Trophoblast cell (in vitro differentiated cells and primary cell): ENCODE measurements around the gene XKRX.

Experiments used
- DNase-seq, 2 donors: peaks; one replicate each; pipeline ENCODE4 v3.0.0-alpha.2; 2016
- H2AFZ ChIP-seq: 2 replicates; pipeline ENCODE4 v1.6.1; 2013; ENCODE audit warnings: low read length, moderate library complexity, mild to moderate bottlenecking; ENCODE audit not compliant: insufficient read depth, poor library complexity
- H2AK5ac ChIP-seq: 2 replicates; pipeline ENCODE4 v1.6.1; 2013; ENCODE audit warnings: mild to moderate bottlenecking, low read length
- H2BK120ac ChIP-seq: 2 replicates; pipeline ENCODE4 v1.6.1; 2013; ENCODE audit warnings: low read length, mild to moderate bottlenecking, moderate library complexity; ENCODE audit not compliant: insufficient read depth, poor library complexity
- H2BK12ac ChIP-seq: 2 replicates; pipeline ENCODE4 v1.6.1; 2013; ENCODE audit warnings: mild to moderate bottlenecking, low read length, moderate library complexity
- H2BK5ac ChIP-seq: 2 replicates; pipeline ENCODE4 v1.6.1; 2013; ENCODE audit warnings: low read length, low read depth, moderate library complexity, mild to moderate bottlenecking; ENCODE audit not compliant: poor library complexity
- H3K14ac ChIP-seq: 2 replicates; pipeline ENCODE4 v1.6.1; 2013; ENCODE audit warnings: mild to moderate bottlenecking, low read length
- H3K18ac ChIP-seq: 2 replicates; pipeline ENCODE4 v1.6.1; 2013; ENCODE audit warnings: mild to moderate bottlenecking, low read length
- H3K23ac ChIP-seq: 2 replicates; pipeline ENCODE4 v1.6.1; 2013; ENCODE audit warnings: low read length
- H3K27ac ChIP-seq: 2 replicates; pipeline ENCODE4 v1.5.1; 2013; ENCODE audit warnings: low read depth, mild to moderate bottlenecking, inconsistent platforms, low read length, moderate library complexity
- H3K27me3 ChIP-seq: 2 replicates; pipeline ENCODE4 v1.6.1; 2013; ENCODE audit warnings: inconsistent platforms, mild to moderate bottlenecking, low read length, moderate library complexity; ENCODE audit not compliant: insufficient read depth
- H3K36me3 ChIP-seq, 2 experiments: 1 replicate in 1 of 2; 2 replicates in 1 of 2; pipeline ENCODE4 v1.6.1; 2013; ENCODE audit warnings: low read length in 2 of 2, mild to moderate bottlenecking in 2 of 2, moderate library complexity in 1 of 2; ENCODE audit not compliant: insufficient read depth in 2 of 2, control insufficient read depth in 1 of 2
- H3K4ac ChIP-seq: 2 replicates; pipeline ENCODE4 v1.6.1; 2013; ENCODE audit warnings: low read depth, mild to moderate bottlenecking, low read length, moderate library complexity
- H3K4me1 ChIP-seq, 2 experiments: 1 replicate in 1 of 2; 2 replicates in 1 of 2; pipeline ENCODE4 v1.6.1; 2013; ENCODE audit warnings: low read length in 2 of 2, mild to moderate bottlenecking in 2 of 2, moderate library complexity in 1 of 2; ENCODE audit not compliant: insufficient read depth in 2 of 2, control insufficient read depth in 1 of 2
- H3K4me2 ChIP-seq: 2 replicates; pipeline ENCODE4 v1.6.1; 2013; ENCODE audit warnings: inconsistent platforms, mild to moderate bottlenecking, low read length, moderate library complexity
- H3K4me3 ChIP-seq: 2 replicates; pipeline ENCODE4 v1.5.1; 2013; ENCODE audit warnings: mild to moderate bottlenecking, low read depth, low read length, inconsistent platforms
- H3K79me1 ChIP-seq: one replicate; pipeline ENCODE4 v1.6.1; 2013; ENCODE audit warnings: low read length
- H3K79me2 ChIP-seq: 2 replicates; pipeline ENCODE4 v1.6.1; 2013; ENCODE audit warnings: low read length, mild to moderate bottlenecking; ENCODE audit not compliant: control insufficient read depth, insufficient read depth, poor library complexity
- H3K9ac ChIP-seq: 2 replicates; pipeline ENCODE4 v1.6.1; 2013; ENCODE audit warnings: mild to moderate bottlenecking, low read length
- H3K9me3 ChIP-seq: 2 replicates; pipeline ENCODE4 v1.6.1; 2013; ENCODE audit warnings: low read depth, mild to moderate bottlenecking, control low read depth, inconsistent platforms, low read length; ENCODE audit not compliant: insufficient read depth
- H4K12ac ChIP-seq: 2 replicates; pipeline ENCODE4 v1.6.1; 2013; ENCODE audit warnings: low read depth, mild to moderate bottlenecking, low read length, moderate library complexity
- H4K8ac ChIP-seq: 2 replicates; pipeline ENCODE4 v1.6.1; 2013; ENCODE audit warnings: low read depth, mild to moderate bottlenecking, low read length, moderate library complexity
- H4K91ac ChIP-seq: one replicate; pipeline ENCODE4 v1.6.1; 2013; ENCODE audit warnings: low read depth, mild to moderate bottlenecking, low read length, moderate library complexity
- WGBS: extraction: QIAGEN DNeasy Blood & Tissue Kit; methylation state at CpG from one replicate; pipeline ENCODE4 v1.1.7; 2013; ENCODE audit warnings: missing lambda C conversion rate; ENCODE audit not compliant: insufficient read length, insufficient coverage; ENCODE audit errors: extremely low coverage; 5-methylcytosine and 5-hydroxymethylcytosine counted together

XKRX gene

DNA sequence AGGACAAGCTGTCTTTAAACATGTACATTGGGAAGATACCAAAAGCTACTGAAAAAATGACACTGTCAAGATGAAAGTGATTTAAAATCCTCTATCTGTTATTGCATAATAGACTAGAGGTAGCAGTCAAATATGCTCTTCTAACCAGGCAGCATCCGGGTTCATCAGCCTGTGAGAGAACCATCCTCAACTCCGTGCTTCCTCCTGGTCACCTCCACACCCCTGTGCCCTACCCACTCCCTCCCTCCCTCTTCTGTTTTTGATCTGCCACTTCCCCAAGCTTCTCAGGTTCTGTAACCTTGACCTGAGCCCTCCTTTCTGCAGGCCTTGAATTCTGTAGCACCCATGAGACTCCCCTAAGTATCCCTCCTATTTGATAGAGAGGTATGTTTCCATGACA is 60.4 kb downstream of the XKRX start:
- H2AK5ac ChIP-seq, result no peak overlapping the region
- H3K9me3 ChIP-seq, result no peaks in the 10 kb centered on the region
- no peak overlapping the region for H4K91ac ChIP-seq
- no CpG with 5 or more reads among the region's 2 CpGs for WGBS
- H3K9ac ChIP-seq, result no peak overlapping the region
- no peak overlapping the region for H2AFZ ChIP-seq
- no peak overlapping the region for H3K27ac ChIP-seq
- no peak overlapping the region for H2BK120ac ChIP-seq
- H3K14ac ChIP-seq, result no peak overlapping the region
- H3K79me2 ChIP-seq, result no peaks in the 10 kb centered on the region
- H3K4me2 ChIP-seq, result no peak overlapping the region
- no peak overlapping the region for H3K4me3 ChIP-seq
- H4K12ac ChIP-seq, result no peak overlapping the region
- H4K8ac ChIP-seq, result no peak overlapping the region
- H3K4me1 ChIP-seq, result no peaks in the 10 kb centered on the region
- H3K23ac ChIP-seq, result no peak overlapping the region
- no peak for DNase-seq
- H3K18ac ChIP-seq, result no peak overlapping the region
- no peaks in the 10 kb centered on the region for H3K79me1 ChIP-seq
- no peaks in the 10 kb centered on the region for H3K27me3 ChIP-seq
- H3K36me3 ChIP-seq, result no peaks in the 10 kb centered on the region
- no peak overlapping the region for H3K4ac ChIP-seq
- no peak overlapping the region for H2BK5ac ChIP-seq
- no peak overlapping the region for H2BK12ac ChIP-seq

DNA sequence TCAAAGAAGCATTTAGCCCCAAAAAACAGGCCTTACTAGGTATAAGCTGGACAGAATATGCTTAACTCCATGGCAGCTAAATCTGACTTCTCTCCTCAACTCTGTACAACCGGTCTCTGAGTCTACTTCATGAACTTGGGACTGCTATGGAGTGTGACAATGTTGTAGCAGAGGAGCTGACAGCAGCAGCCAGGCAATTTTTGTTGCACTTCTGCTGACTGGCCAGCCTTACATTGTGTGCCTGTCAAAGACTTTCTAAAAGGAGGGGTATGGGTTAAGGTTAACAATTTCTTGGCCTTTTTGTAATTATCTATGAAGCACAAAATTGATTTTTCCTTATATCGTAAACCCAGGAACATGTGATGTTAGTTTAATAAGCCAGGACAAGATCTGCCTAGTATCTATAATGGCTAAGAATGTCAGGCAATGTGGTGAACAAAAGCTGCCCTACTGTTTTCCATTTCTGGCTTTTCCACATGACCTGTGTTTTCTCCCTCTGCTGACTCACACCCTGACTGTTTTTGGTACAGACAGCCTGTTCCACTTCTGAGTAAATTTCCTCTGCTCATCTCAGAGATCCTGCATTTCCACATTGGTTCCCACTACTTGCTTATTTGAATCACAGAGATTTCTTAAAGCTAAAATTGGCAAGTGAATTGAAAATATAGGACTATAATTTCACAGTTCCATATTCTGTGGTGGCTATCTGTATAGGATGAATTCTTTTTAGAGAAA is 63.9 kb downstream of the XKRX start:
- H2BK5ac ChIP-seq, result no peak overlapping the region
- no peaks in the 10 kb centered on the region for H3K79me1 ChIP-seq
- no peak overlapping the region for H3K9ac ChIP-seq
- H2BK120ac ChIP-seq, result no peak overlapping the region
- H3K27me3 ChIP-seq, result no peaks in the 10 kb centered on the region
- peak overlapping the region; percentile 12 for H3K14ac ChIP-seq
- DNase-seq, result no peak
- H3K4me1 ChIP-seq, result no peaks in the 10 kb centered on the region
- H4K8ac ChIP-seq, result no peak overlapping the region
- no peaks in the 10 kb centered on the region for H3K36me3 ChIP-seq
- H4K91ac ChIP-seq, result no peak overlapping the region
- peak overlapping the region; percentile 30 for H4K12ac ChIP-seq
- H2AK5ac ChIP-seq, result no peak overlapping the region
- no peak overlapping the region for H3K18ac ChIP-seq
- no peaks in the 10 kb centered on the region for H3K9me3 ChIP-seq
- peak overlapping the region; percentile 48 for H3K27ac ChIP-seq
- no peak overlapping the region for H3K4ac ChIP-seq
- no CpG with 5 or more reads among the region's 2 CpGs for WGBS
- peak overlapping the region; percentile 64 for H2BK12ac ChIP-seq
- H3K23ac ChIP-seq, result no peak overlapping the region
- H3K4me3 ChIP-seq, result no peak overlapping the region
- no peak overlapping the region for H3K4me2 ChIP-seq
- no peak overlapping the region for H2AFZ ChIP-seq
- no peaks in the 10 kb centered on the region for H3K79me2 ChIP-seq
